ENCODE results near the gene TFPT. TPM values are rescaled to one million over a fixed set of nuclear protein-coding genes. Genes with fewer than 3 reads are reported as not detected.
A peak's percentile ranks its signal among the peaks of the same experiment; 100 is the strongest.

Gene TFPT
- total RNA-seq, 1 experiment from 2014 or later, result 35.8 TPM

- H3K4me1 ChIP-seq (replicated peaks; ENCODE audit: insufficient read depth), result peaks cover 26% of the 10 kb centered on the region; the same call in 1 of the 2 replicates
- H3K27me3 ChIP-seq (ENCODE audit: insufficient read depth, low read depth), result no peaks in the 10 kb centered on the region
- H3K27ac ChIP-seq, result no peak overlapping the region
- peaks cover 58% of the 10 kb centered on the region for H3K79me2 ChIP-seq (ENCODE audit: low read depth)
- no peak overlapping the region for H2AFZ ChIP-seq
- H3F3A ChIP-seq (ENCODE audit: insufficient read depth, low read depth), result peaks cover 12% of the 10 kb centered on the region
- no peak for DNase-seq
- peak overlapping the region; percentile 96 for H3K4me2 ChIP-seq
- CTCF ChIA-PET, result no interaction called here
- no peaks in the 10 kb centered on the region for H3K9me2 ChIP-seq (ENCODE audit: insufficient read depth)
- H4K20me1 ChIP-seq (ENCODE audit: insufficient read depth), result peaks cover 42% of the 10 kb centered on the region
- TF ChIP-seq EZH2 (IDR thresholded peaks at IDR 0.05; ENCODE audit: low read depth) (no peak), CTCF (conservative IDR thresholded peaks at IDR 0.05) (no peak)
- H3K4me3 ChIP-seq, result peak overlapping the region; percentile 83
- POLR2A ChIA-PET (ENCODE audit: unreplicated experiment), result no interaction called here
- intact Hi-C loops (cut with micrococcal nuclease; ENCODE audit: unreplicated experiment), result no loop called here
- no peaks in the 10 kb centered on the region for H3K9me3 ChIP-seq (ENCODE audit: insufficient read depth, low read depth)
- TSS peak; percentile 24 for BruUV-seq (replicated peaks)
- H3K36me3 ChIP-seq (ENCODE audit: low read depth), result peaks cover 22% of the 10 kb centered on the region
Observed at GRCh38 chr19:54138489-54139256, 23.2 kb upstream of the TFPT start.

GRCh38 chr19:54137699-54138488 is 22.4 kb upstream of the TFPT start, which contains the start of gene CNOT3:
TSS of gene CNOT3 (plus strand) at chr19:54137762. CDS start at chr19:54142979, 5,217 bp downstream.
- H3K9me3 ChIP-seq (ENCODE audit: insufficient read depth, low read depth), result no peaks in the 10 kb centered on the region
- H3K36me3 ChIP-seq (ENCODE audit: low read depth), result peaks cover 14% of the 10 kb centered on the region
- peak within 1 kb of the TSS; percentile 82 for H3K27ac ChIP-seq
- peak within 1 kb of the TSS; percentile 97 for H3K4me2 ChIP-seq
- CTCF ChIA-PET, result interaction anchor here (0.5 to 1.4 kb wide), 6 partner anchors 51 to 345 kb away, joined by 4 to 21 read pairs (median 8); partner anchors contain the start of gene MBOAT7
- BruUV-seq (replicated peaks), result no TSS peak
- TF ChIP-seq CTCF (conservative IDR thresholded peaks at IDR 0.05) (no peak; the same call in 1 of the 2 replicates), EZH2 (IDR thresholded peaks at IDR 0.05; ENCODE audit: low read depth) (no peak)
- H2AFZ ChIP-seq, result peak within 1 kb of the TSS; percentile 90
- H3K4me3 ChIP-seq, result peak within 1 kb of the TSS; percentile 83
- no peaks in the 10 kb centered on the region for H3K9me2 ChIP-seq (ENCODE audit: insufficient read depth)
- H4K20me1 ChIP-seq (ENCODE audit: insufficient read depth), result peaks cover 41% of the 10 kb centered on the region
- peak in 1 of 2 experiments; percentile 32 for DNase-seq
- intact Hi-C loops (cut with micrococcal nuclease; ENCODE audit: unreplicated experiment), result loop anchor here (1.0 to 2.0 kb wide), 7 partner anchors 21 to 310 kb away; partner anchors contain the start of genes LENG1, MYADM and NDUFA3
- peaks cover 17% of the 10 kb centered on the region for H3F3A ChIP-seq (ENCODE audit: insufficient read depth, low read depth)
- POLR2A ChIA-PET (ENCODE audit: unreplicated experiment), result interaction anchor here (0.5 to 1.7 kb wide), 16 partner anchors 15 to 1873 kb away, joined by 3 to 36 read pairs (median 6); partner anchors contain the start of genes LENG1, MBOAT7, MYADM and PRPF31
- peaks cover 26% of the 10 kb centered on the region; the same call in 1 of the 2 replicates for H3K4me1 ChIP-seq (replicated peaks; ENCODE audit: insufficient read depth)
- no peaks in the 10 kb centered on the region for H3K27me3 ChIP-seq (ENCODE audit: insufficient read depth, low read depth)
- H3K79me2 ChIP-seq (ENCODE audit: low read depth), result peaks cover 52% of the 10 kb centered on the region

Measured in PC-9 (cell line).